Right lobe of liver (tissue), 6 donors: ENCODE measurements around the gene BRD3. TPM values are rescaled to one million over a fixed set of nuclear protein-coding genes. Genes with fewer than 3 reads are reported as not detected.

Experiments used
- ATAC-seq, 4 donors: fragments of 200-7000 bp; cut with Tn5 transposase; one replicate each; pipeline ENCODE4 v1.9.1; 2020; ENCODE audit warnings: mild to moderate bottlenecking in 4 of 4, moderate library complexity in 4 of 4
- DNase-seq, 3 donors: peaks; one replicate each; pipeline ENCODE4 v3.0.0-alpha.2; 2020
- H3K27ac ChIP-seq, 3 donors: fragments of 200-600 bp; one replicate each; pipeline ENCODE4 v1.8.0; 2022
- H3K27me3 ChIP-seq, 2 donors: fragments of 200-600 bp; one replicate each; pipeline ENCODE4 v1.8.0; 2022
- H3K36me3 ChIP-seq, 4 donors: fragments of 200-600 bp; sonication (generic) in 1 of 4; one replicate each; pipeline versions ENCODE4 v1.5.1 to v1.8.0; 2017 to 2022; ENCODE audit warnings: control low read depth in 1 of 4
- H3K4me1 ChIP-seq, 4 donors: fragments of 200-600 bp; sonication (generic) in 1 of 4; one replicate each; pipeline versions ENCODE4 v1.5.1 to v1.8.0; 2017 to 2022; ENCODE audit warnings: control low read depth in 1 of 4
- H3K4me3 ChIP-seq, 3 donors: fragments of 200-600 bp; one replicate each; pipeline ENCODE4 v1.8.0; 2022
- H3K9me3 ChIP-seq, 4 donors: fragments of 200-600 bp; sonication (generic) in 1 of 4; one replicate each; pipeline versions ENCODE4 v1.5.1 to v1.8.0; 2017 to 2022; ENCODE audit warnings: control low read depth in 1 of 4
- POLR2A ChIP-seq: fragments of 450-650 bp; IDR thresholded peaks from one replicate; pipeline ENCODE4 v1.6.1; 2017; ENCODE audit warnings: antibody characterized with exemption, mild to moderate bottlenecking
- WGBS: methylation state at CpG from one replicate; pipeline ENCODE4 v1.1.6; 2018; ENCODE audit warnings: low coverage, low lambda C conversion rate; ENCODE audit not compliant: insufficient coverage; ENCODE audit errors: missing lambda C conversion rate; 5-methylcytosine and 5-hydroxymethylcytosine counted together
- intact Hi-C, 2 donors: fragments of 100-400 bp; cut with DNase I; formaldehyde crosslinking; loops; one replicate each; pipeline versions ENCODE4 v1.11.2 to v1.14.1; 2022
- total RNA-seq, 6 experiments: library from RNA; depleted of rRNA in 2 of 6; stranded (reverse); fragments of >200 nt in 2 of 6; fragmentation: NEBNext Ultra II Directional in 3 of 6; extraction: Animal tissue kit (Norgen Biotek cat#: 25700) in 3 of 6; gene quantifications; one replicate each; pipeline versions ENCODE4 v1.1.0 to v1.2.4, GENCODE V29; 2016 to 2023
- TF ChIP-seq, protein P1 (sequence below), 4 donors: fragments of 200-600 bp in 3 of 4; fragments of 450-650 bp in 1 of 4; IDR thresholded peaks; one replicate each; pipeline versions ENCODE4 v1.5.1 to v1.8.0; 2016 to 2022; ENCODE audit warnings: antibody characterized with exemption in 4 of 4, mild to moderate bottlenecking in 2 of 4
- donor health status: DM: no; HTN: yes; CAD: no.
- donor health status: DM: no; HTN: no; CAD: no.
- donor health status: DM: no; HTN: no; CAD: no.
- donor health status: DM: no; HTN: yes; CAD: no.
- donor health status: DM: no; HTN: yes; CAD: no.

BRD3 gene
- total RNA-seq, 6 experiments from 2014 or later = 10.7 to 25.4 (median 21.1) TPM

GRCh38 chr9:134041649-134041962 lies 26.2 kb downstream of the BRD3 start:
- H3K4me1 ChIP-seq = peaks cover 0 to 14% (median 0%) of the 10 kb centered on the region in 4 donors
- TF ChIP-seq POLR2A = no peak
- TF ChIP-seq, protein P1, sequence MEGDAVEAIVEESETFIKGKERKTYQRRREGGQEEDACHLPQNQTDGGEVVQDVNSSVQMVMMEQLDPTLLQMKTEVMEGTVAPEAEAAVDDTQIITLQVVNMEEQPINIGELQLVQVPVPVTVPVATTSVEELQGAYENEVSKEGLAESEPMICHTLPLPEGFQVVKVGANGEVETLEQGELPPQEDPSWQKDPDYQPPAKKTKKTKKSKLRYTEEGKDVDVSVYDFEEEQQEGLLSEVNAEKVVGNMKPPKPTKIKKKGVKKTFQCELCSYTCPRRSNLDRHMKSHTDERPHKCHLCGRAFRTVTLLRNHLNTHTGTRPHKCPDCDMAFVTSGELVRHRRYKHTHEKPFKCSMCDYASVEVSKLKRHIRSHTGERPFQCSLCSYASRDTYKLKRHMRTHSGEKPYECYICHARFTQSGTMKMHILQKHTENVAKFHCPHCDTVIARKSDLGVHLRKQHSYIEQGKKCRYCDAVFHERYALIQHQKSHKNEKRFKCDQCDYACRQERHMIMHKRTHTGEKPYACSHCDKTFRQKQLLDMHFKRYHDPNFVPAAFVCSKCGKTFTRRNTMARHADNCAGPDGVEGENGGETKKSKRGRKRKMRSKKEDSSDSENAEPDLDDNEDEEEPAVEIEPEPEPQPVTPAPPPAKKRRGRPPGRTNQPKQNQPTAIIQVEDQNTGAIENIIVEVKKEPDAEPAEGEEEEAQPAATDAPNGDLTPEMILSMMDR (IDR thresholded peaks at IDR 0.05) = no peak
- WGBS = no CpG with 5 or more reads among the region's 16 CpGs
- ATAC-seq (no peak), DNase-seq (peak in 2 of 3 donors; percentile 17 to 37)
- no peak overlapping the region for H3K27ac ChIP-seq
- no peak overlapping the region for H3K4me3 ChIP-seq
- H3K27me3 ChIP-seq = no peaks in the 10 kb centered on the region
- no peaks in the 10 kb centered on the region for H3K9me3 ChIP-seq
- intact Hi-C loops = no loop called here
- H3K36me3 ChIP-seq = peaks cover 0 to 44% (median 5%) of the 10 kb centered on the region in 4 donors

GRCh38 chr9:134040781-134041648 lies 26.8 kb downstream of the BRD3 start:
- ATAC-seq = peak in 1 of 4 donors; percentile 35
- no peak overlapping the region for H3K4me3 ChIP-seq
- WGBS = 62% methylated on average over 7 of the region's 21 CpGs

DNA sequence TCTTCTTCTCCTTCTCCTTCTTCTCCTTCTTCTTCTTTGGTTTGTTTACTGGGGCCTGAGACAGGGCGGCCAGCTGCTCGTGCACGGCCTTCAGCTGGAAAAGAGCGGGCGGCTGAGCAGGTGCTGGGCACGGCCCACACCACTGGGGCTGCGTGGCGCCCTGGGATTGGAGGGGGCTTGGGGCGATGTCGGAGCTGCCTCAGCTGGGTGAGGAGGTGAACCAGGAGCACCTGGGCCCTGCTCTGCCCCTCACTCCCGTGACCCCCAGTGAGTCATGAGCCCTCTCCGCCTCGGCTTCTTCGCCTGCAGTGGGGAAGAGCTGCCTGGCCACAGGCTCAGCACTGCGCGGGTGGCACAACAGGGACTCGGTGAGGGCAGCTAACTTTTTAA lies 27.7 kb downstream of the BRD3 start:
- WGBS = no CpG with 5 or more reads among the region's 17 CpGs
- DNase-seq = peak in 1 of 3 donors; percentile 40
- peaks cover 0 to 14% (median 0%) of the 10 kb centered on the region in 4 donors for H3K4me1 ChIP-seq
- peaks cover 0 to 47% (median 8%) of the 10 kb centered on the region in 4 donors for H3K36me3 ChIP-seq
- H3K4me3 ChIP-seq = no peak overlapping the region
- H3K27ac ChIP-seq = no peak overlapping the region
- no peaks in the 10 kb centered on the region for H3K9me3 ChIP-seq
- intact Hi-C loops = no loop called here
- TF ChIP-seq, protein P1 (IDR thresholded peaks at IDR 0.05) = no peak
- no peak for TF ChIP-seq POLR2A
- no peaks in the 10 kb centered on the region for H3K27me3 ChIP-seq
- ATAC-seq = no peak

More at GRCh38 chr9:134040781-134041648, 26.8 kb downstream of the BRD3 start:
- peaks cover 0 to 45% (median 6%) of the 10 kb centered on the region in 4 donors for H3K36me3 ChIP-seq
- H3K4me1 ChIP-seq = peaks cover 0 to 14% (median 0%) of the 10 kb centered on the region in 4 donors
- DNase-seq = peak in 2 of 3 donors; percentile 25 to 41
- no peaks in the 10 kb centered on the region for H3K27me3 ChIP-seq
- no peaks in the 10 kb centered on the region for H3K9me3 ChIP-seq
- TF ChIP-seq, protein P1 (IDR thresholded peaks at IDR 0.05) = no peak
- TF ChIP-seq POLR2A = no peak
- intact Hi-C loops = no loop called here
- H3K27ac ChIP-seq = no peak overlapping the region

GRCh38 chr9:134039386-134040175 lies 28.2 kb downstream of the BRD3 start:
- Histone ChIP-seq H3K27me3 (no peaks in the 10 kb centered on the region), H3K9me3 (no peaks in the 10 kb centered on the region), H3K27ac (no peak overlapping the region), H3K4me1 (peaks cover 0 to 14% (median 0%) of the 10 kb centered on the region in 4 donors), H3K4me3 (no peak overlapping the region), H3K36me3 (peaks cover 0 to 49% (median 11%) of the 10 kb centered on the region in 4 donors)
- DNase-seq (peak in 2 of 3 donors; percentile 15 to 44), ATAC-seq (no peak)
- intact Hi-C loops = no loop called here
- WGBS = 100% methylated on average over 3 of the region's 20 CpGs
- no peak for TF ChIP-seq POLR2A
- TF ChIP-seq, protein P1 (IDR thresholded peaks at IDR 0.05) = no peak
